Transverse colon (tissue), 4 donors: ENCODE data around the gene FZD10. TPM values are rescaled to one million over a fixed set of nuclear protein-coding genes. Genes with fewer than 3 reads are reported as not detected.

Experiments used
- DNase-seq: peaks from one replicate; pipeline ENCODE4 v3.0.0-alpha.2; 2019
- H3K27ac ChIP-seq, 4 donors: fragments of 200-600 bp; sonication (generic); 2 replicates each; pipeline ENCODE4 v1.5.1; 2016 to 2018; ENCODE audit warnings: inconsistent platforms in 4 of 4
- H3K27me3 ChIP-seq: fragments of 200-600 bp; sonication (generic); 2 replicates; pipeline ENCODE4 v1.5.1; 2017; ENCODE audit warnings: inconsistent platforms
- H3K36me3 ChIP-seq, 4 donors: fragments of 200-600 bp; sonication (generic); 2 replicates each; pipeline ENCODE4 v1.5.1; 2017 to 2019; ENCODE audit warnings: inconsistent platforms in 4 of 4
- H3K4me1 ChIP-seq, 4 donors: fragments of 200-600 bp; sonication (generic); 2 replicates each; pipeline ENCODE4 v1.5.1; 2017 to 2020; ENCODE audit warnings: inconsistent platforms in 4 of 4
- H3K4me3 ChIP-seq, 4 donors: fragments of 200-600 bp; sonication (generic); 1 replicate in 1 of 4; 2 replicates in 3 of 4; pipeline versions ENCODE4 v1.5.1 to v1.6.1; 2017 to 2019; ENCODE audit warnings: inconsistent platforms in 4 of 4
- H3K9me3 ChIP-seq, 2 donors: fragments of 200-600 bp; sonication (generic); 2 replicates each; pipeline ENCODE4 v1.5.1; 2017 to 2019; ENCODE audit warnings: inconsistent platforms in 2 of 2
- EP300 ChIP-seq: sonication (generic); formaldehyde crosslinking; IDR thresholded peaks from one replicate; pipeline ENCODE4 v1.6.1; 2017; ENCODE audit warnings: antibody characterized with exemption, low read depth
- POLR2A ChIP-seq: fragments of 450-650 bp; IDR thresholded peaks from one replicate; pipeline ENCODE4 v1.6.1; 2016; ENCODE audit warnings: antibody characterized with exemption, mild to moderate bottlenecking, moderate library complexity
- POLR2AphosphoS5 ChIP-seq, 3 donors: sonication (generic); formaldehyde crosslinking; IDR thresholded peaks; one replicate each; pipeline ENCODE4 v1.6.1; 2016; ENCODE audit warnings: antibody characterized with exemption in 3 of 3
- WGBS, 2 donors: methylation state at CpG; one replicate each; pipeline ENCODE4 v1.1.5; 2018; ENCODE audit warnings: low coverage in 1 of 2; 5-methylcytosine and 5-hydroxymethylcytosine counted together
- in situ Hi-C, 4 donors: fragments of 200-750 bp; cut with MboI; loops; one replicate each; pipeline versions ENCODE4 v1.15.0 to v1.15.1; 2017; ENCODE audit warnings: low sequenced_read_pairs in 3 of 4, low pct_ligation_motif_present in 1 of 4, low pct_unique_long_range_greater_than_20kb in 1 of 4
- intact Hi-C: fragments of 100-400 bp; cut with DNase I; formaldehyde crosslinking; loops from one replicate; pipeline ENCODE4 v1.15.1; 2023; ENCODE audit warnings: low total_unique reads
- total RNA-seq, 4 donors: library from RNA; depleted of rRNA; stranded (reverse); fragments of >200 nt; gene quantifications; one replicate each; pipeline ENCODE4 v1.1.0, GENCODE V29; 2016
- TF ChIP-seq, protein P1 (sequence below), 5 experiments: fragments of 200-600 bp in 3 of 5; fragments of 450-650 bp in 2 of 5; sonication (generic) in 3 of 5; IDR thresholded peaks; 1 replicate in 2 of 5; 2 replicates in 3 of 5; pipeline ENCODE4 v1.5.1; 2016 to 2017; ENCODE audit warnings: antibody characterized with exemption in 5 of 5, inconsistent platforms in 3 of 5, mild to moderate bottlenecking in 2 of 5, moderate library complexity in 1 of 5

Gene FZD10
- total RNA-seq, 4 donors from 2014 or later = 0.32 to 0.68 TPM; not detected in 2

DNA sequence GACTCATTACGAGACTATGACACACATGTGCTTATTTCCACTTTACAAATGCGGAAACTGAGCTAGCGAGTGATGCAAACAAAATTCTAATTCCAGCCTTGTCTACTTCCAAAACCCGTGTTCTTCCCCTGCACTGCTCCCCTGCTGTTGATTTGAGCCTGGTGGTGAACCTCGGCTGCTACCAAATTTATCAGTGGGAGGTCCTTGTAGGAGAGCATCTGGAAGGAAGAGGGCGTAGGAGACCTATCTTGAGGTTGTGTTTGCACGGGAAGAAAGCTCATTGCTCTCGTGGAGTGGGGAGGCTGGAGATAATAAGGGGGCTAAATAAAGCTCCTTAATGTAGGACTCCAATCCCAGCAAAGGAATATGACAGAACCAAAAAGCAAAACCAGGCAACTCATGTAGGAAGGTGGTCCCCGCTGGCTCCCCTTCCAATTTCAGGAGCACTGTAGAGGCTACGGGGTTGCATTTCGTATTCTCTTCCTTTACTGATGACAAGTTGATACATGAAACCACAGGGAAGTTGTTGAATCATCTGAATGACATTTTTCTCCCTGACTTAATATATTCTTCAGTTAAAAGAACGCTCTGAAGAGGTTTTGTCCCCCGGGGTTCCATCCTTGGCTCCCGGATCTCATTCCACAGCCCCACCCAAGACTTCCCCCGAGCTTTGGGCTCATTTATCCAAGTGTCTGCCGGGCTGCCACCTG, 52.6 kb downstream of the FZD10 start:
- intact Hi-C loops (no loop called here), in situ Hi-C loops (no loop called here)
- Histone ChIP-seq H3K36me3 (no peaks in the 10 kb centered on the region), H3K27ac (no peak overlapping the region), H3K4me3 (no peak overlapping the region), H3K9me3 (no peaks in the 10 kb centered on the region), H3K4me1 (no peaks in the 10 kb centered on the region), H3K27me3 (peaks cover 4% of the 10 kb centered on the region)
- 62 to 70% methylated on average over 8 to 16 of the region's 16 CpGs for WGBS, 2 donors
- DNase-seq = no peak
- TF ChIP-seq POLR2A (no peak), POLR2AphosphoS5 (IDR thresholded peaks at IDR 0.05) (no peak), EP300 (no peak)
- TF ChIP-seq, protein P1, sequence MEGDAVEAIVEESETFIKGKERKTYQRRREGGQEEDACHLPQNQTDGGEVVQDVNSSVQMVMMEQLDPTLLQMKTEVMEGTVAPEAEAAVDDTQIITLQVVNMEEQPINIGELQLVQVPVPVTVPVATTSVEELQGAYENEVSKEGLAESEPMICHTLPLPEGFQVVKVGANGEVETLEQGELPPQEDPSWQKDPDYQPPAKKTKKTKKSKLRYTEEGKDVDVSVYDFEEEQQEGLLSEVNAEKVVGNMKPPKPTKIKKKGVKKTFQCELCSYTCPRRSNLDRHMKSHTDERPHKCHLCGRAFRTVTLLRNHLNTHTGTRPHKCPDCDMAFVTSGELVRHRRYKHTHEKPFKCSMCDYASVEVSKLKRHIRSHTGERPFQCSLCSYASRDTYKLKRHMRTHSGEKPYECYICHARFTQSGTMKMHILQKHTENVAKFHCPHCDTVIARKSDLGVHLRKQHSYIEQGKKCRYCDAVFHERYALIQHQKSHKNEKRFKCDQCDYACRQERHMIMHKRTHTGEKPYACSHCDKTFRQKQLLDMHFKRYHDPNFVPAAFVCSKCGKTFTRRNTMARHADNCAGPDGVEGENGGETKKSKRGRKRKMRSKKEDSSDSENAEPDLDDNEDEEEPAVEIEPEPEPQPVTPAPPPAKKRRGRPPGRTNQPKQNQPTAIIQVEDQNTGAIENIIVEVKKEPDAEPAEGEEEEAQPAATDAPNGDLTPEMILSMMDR (IDR thresholded peaks at IDR 0.05) = no peak

Other genes starting within 250 kb of the FZD10 start
- gene PIWIL1, start 175.4 kb downstream of the FZD10 start, total RNA-seq = under 1 TPM in 1 of 4 donors, not detected in 3; 0.55 TPM